Loucy (cell line): ENCODE measurements around the gene TTBK1.
A peak's percentile ranks its signal among the peaks of the same experiment; 100 is the strongest.

ENCODE experiments used
- H2AFZ ChIP-seq: fragments of 200-600 bp; sonication (generic); 2 replicates; pipeline ENCODE4 v1.6.0; 2016; ENCODE audit warnings: antibody characterized with exemption, mild to moderate bottlenecking, low read length, moderate library complexity
- H3F3A ChIP-seq: fragments of 200-600 bp; 2 replicates; pipeline ENCODE4 v1.6.0; 2016; ENCODE audit warnings: antibody characterized with exemption, low read depth, mild to moderate bottlenecking
- H3K27me3 ChIP-seq: fragments of 200-600 bp; sonication (generic); 2 replicates; pipeline ENCODE4 v1.6.1; 2014; ENCODE audit warnings: low read length, mild to moderate bottlenecking; ENCODE audit not compliant: insufficient read depth, poor library complexity, severe bottlenecking
- H3K36me3 ChIP-seq: fragments of 200-600 bp; sonication (generic); 2 replicates; pipeline ENCODE4 v1.6.1; 2016; ENCODE audit warnings: low read length; ENCODE audit not compliant: insufficient read depth
- H3K4me1 ChIP-seq: fragments of 200-600 bp; sonication (generic); 2 replicates; pipeline ENCODE4 v1.5.1; 2014; ENCODE audit warnings: low read length, mild to moderate bottlenecking; ENCODE audit not compliant: insufficient read depth, poor library complexity, severe bottlenecking
- H3K4me2 ChIP-seq: fragments of 200-600 bp; sonication (generic); 2 replicates; pipeline ENCODE4 v1.6.0; 2014; ENCODE audit warnings: antibody characterized with exemption, low read length, low read depth, mild to moderate bottlenecking; ENCODE audit not compliant: poor library complexity, severe bottlenecking
- H3K4me3 ChIP-seq: fragments of 200-600 bp; sonication (generic); 2 replicates; pipeline ENCODE4 v1.5.1; 2014; ENCODE audit warnings: low read length, mild to moderate bottlenecking, mixed read lengths; ENCODE audit not compliant: poor library complexity, severe bottlenecking
- H3K79me2 ChIP-seq: fragments of 200-600 bp; sonication (generic); 2 replicates; pipeline ENCODE4 v1.6.1; 2014; ENCODE audit warnings: low read length; ENCODE audit not compliant: insufficient read depth
- H3K9ac ChIP-seq: fragments of 200-600 bp; sonication (generic); 2 replicates; pipeline ENCODE4 v1.6.0; 2014; ENCODE audit warnings: mild to moderate bottlenecking, low read depth, low read length, moderate library complexity; ENCODE audit not compliant: poor library complexity, severe bottlenecking
- H3K9me2 ChIP-seq: fragments of 200-600 bp; sonication (generic); replicated peaks from 2 replicates; pipeline ENCODE4 v1.6.1; 2016; ENCODE audit warnings: low read depth, low read length, mixed read lengths
- H3K9me3 ChIP-seq: fragments of 200-600 bp; sonication (generic); 2 replicates; pipeline ENCODE4 v1.6.1; 2014; ENCODE audit warnings: mild to moderate bottlenecking, antibody characterized with exemption, low read length, low read depth; ENCODE audit not compliant: insufficient read depth
- H4K20me1 ChIP-seq: fragments of 200-600 bp; sonication (generic); 2 replicates; pipeline ENCODE4 v1.6.0; 2014; ENCODE audit warnings: antibody characterized with exemption, low read length, mild to moderate bottlenecking; ENCODE audit not compliant: insufficient read depth, poor library complexity, severe bottlenecking
- CTCF ChIP-seq: fragments of 200-600 bp; sonication (generic); conservative IDR thresholded peaks from 2 replicates; pipeline ENCODE4 v1.5.1; 2014; ENCODE audit warnings: mild to moderate bottlenecking, antibody characterized with exemption, low read length
- EZH2phosphoT487 ChIP-seq: fragments of 200-600 bp; IDR thresholded peaks from 2 replicates; pipeline ENCODE4 v1.6.1; 2018; ENCODE audit warnings: antibody characterized with exemption, mild to moderate bottlenecking, moderate library complexity, borderline replicate concordance

The TTBK1 gene

GRCh38 chr6:43223175-43223574, 20.1 kb upstream of the TTBK1 start:
- Histone ChIP-seq H4K20me1 (no peaks in the 10 kb centered on the region), H3K9ac (no peak overlapping the region), H3K4me3 (no peak overlapping the region), H3K4me1 (peaks cover 14% of the 10 kb centered on the region), H3F3A (no peaks in the 10 kb centered on the region), H3K9me3 (no peaks in the 10 kb centered on the region), H3K36me3 (no peaks in the 10 kb centered on the region; the same call in 1 of the 2 replicates), H3K79me2 (peaks cover under 1% of the 10 kb centered on the region; the same call in 1 of the 2 replicates), H3K27me3 (no peaks in the 10 kb centered on the region), H3K9me2 (no peaks in the 10 kb centered on the region), H2AFZ (no peak overlapping the region), H3K4me2 (no peak overlapping the region)
- no peak for TF ChIP-seq CTCF
- TF ChIP-seq EZH2phosphoT487, result no peak

GRCh38 chr6:43226192-43226851, 17.0 kb upstream of the TTBK1 start:
- H3K4me2 ChIP-seq, result no peak overlapping the region
- H3F3A ChIP-seq, result no peaks in the 10 kb centered on the region
- no peak overlapping the region for H3K4me3 ChIP-seq
- H3K27me3 ChIP-seq, result no peaks in the 10 kb centered on the region
- H4K20me1 ChIP-seq, result no peaks in the 10 kb centered on the region
- no peak overlapping the region for H3K9ac ChIP-seq
- no peak for TF ChIP-seq EZH2phosphoT487
- TF ChIP-seq CTCF, result no peak
- H3K9me2 ChIP-seq, result no peaks in the 10 kb centered on the region
- peaks cover 9% of the 10 kb centered on the region; the same call in 1 of the 2 replicates for H3K79me2 ChIP-seq
- no peaks in the 10 kb centered on the region for H3K36me3 ChIP-seq
- H3K9me3 ChIP-seq, result no peaks in the 10 kb centered on the region
- no peak overlapping the region for H2AFZ ChIP-seq
- peaks cover 21% of the 10 kb centered on the region for H3K4me1 ChIP-seq

GRCh38 chr6:43228951-43229802, 14.1 kb upstream of the TTBK1 start, which contains the start of gene DNPH1:
TSS of gene DNPH1 (minus strand) at chr6:43229481. CDS start at chr6:43229456, 25 bp downstream.
- Histone ChIP-seq H3K9me2 (no peaks in the 10 kb centered on the region), H3K4me1 (peaks cover 17% of the 10 kb centered on the region), H2AFZ (peak within 1 kb of the TSS; percentile 68), H3K4me2 (peak within 1 kb of the TSS; percentile 80), H4K20me1 (no peaks in the 10 kb centered on the region), H3F3A (no peaks in the 10 kb centered on the region), H3K27me3 (no peaks in the 10 kb centered on the region), H3K9me3 (no peaks in the 10 kb centered on the region), H3K4me3 (peak within 1 kb of the TSS; percentile 76), H3K36me3 (no peaks in the 10 kb centered on the region), H3K79me2 (peaks cover 9% of the 10 kb centered on the region; the same call in 1 of the 2 replicates), H3K9ac (peak within 1 kb of the TSS; percentile 73)
- TF ChIP-seq EZH2phosphoT487, result no peak
- peak; percentile 75 for TF ChIP-seq CTCF
